NK-92 (cell line): ENCODE results near the gene HMGCS1.
"Not testable (repeated sequence)": the region's sequence is repeated elsewhere in the genome, so short reads cannot be mapped to it uniquely, and the experiment has no call there.

ENCODE experiments used
- DNase-seq: peaks from one replicate; lab custom pipeline; 2025; ENCODE audit not compliant: unreplicated experiment; lab: John Stamatoyannopoulos, UW

Gene HMGCS1

GRCh38 chr5:43279548-43280274 lies 33.5 kb downstream of the HMGCS1 start:
- no peak for DNase-seq

DNA sequence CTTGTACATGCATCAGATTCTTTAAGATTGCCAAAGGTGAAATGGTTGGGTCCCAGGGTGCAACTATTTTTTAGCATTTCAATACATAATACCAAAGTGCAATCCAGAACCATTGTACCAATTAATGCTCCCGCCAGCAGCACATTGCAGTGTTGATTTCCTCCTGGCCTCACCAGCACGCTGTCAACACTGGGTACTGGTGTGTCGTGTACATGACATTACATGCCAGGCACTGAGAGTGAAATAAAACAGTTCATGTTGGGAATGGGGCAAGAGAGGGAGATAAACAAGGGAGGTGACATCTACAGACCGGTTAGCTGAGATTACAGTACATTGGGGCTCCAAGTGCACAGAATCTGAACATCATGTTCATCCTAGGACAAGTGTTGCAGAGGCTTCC lies 37.8 kb downstream of the HMGCS1 start:
- no peak for DNase-seq

DNA sequence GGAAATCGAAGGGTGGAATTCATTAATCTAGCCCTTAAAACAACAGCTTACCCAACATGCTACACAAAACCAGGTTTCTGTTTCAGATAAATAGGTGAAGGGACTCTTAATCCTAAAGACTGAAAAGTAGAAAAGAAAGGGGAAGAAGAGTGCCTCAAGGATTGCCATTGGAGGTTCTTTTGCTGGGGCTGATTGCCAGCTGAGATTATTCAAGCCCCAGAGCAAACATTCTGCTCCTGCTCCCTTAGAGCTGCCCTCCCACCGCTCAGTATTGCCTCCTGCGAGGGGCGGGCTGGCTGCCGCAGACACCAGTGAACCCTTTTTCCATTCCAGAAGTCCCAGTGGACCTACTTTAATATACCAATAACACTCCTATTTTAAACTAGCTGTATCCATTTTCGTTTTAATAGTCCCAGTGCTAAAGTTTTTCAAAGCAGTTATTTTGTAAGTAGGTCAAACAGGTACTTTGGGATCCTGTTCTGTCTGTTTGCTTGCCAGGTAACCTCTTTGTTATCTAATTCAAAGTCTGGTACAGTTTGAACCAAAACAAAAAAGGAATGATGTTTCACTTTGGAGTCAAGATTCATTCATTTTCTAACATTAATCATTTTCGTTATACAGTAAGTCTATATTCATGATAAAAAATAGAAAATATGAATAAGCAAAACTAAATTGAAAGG lies 38.6 kb downstream of the HMGCS1 start:
- no peak for DNase-seq

- no peak for DNase-seq
Observed at GRCh38 chr5:43273552-43273951, 39.7 kb downstream of the HMGCS1 start.

GRCh38 chr5:43270645-43271044 lies 42.6 kb downstream of the HMGCS1 start:
- DNase-seq = no peak

- no peak for DNase-seq
Observed at GRCh38 chr5:43268188-43268820, 44.9 kb downstream of the HMGCS1 start.

GRCh38 chr5:43262269-43262668 lies 50.9 kb downstream of the HMGCS1 start:
- DNase-seq = not testable (repeated sequence)

- no peak for DNase-seq
Observed at GRCh38 chr5:43258116-43258515, 55.1 kb downstream of the HMGCS1 start.

DNA sequence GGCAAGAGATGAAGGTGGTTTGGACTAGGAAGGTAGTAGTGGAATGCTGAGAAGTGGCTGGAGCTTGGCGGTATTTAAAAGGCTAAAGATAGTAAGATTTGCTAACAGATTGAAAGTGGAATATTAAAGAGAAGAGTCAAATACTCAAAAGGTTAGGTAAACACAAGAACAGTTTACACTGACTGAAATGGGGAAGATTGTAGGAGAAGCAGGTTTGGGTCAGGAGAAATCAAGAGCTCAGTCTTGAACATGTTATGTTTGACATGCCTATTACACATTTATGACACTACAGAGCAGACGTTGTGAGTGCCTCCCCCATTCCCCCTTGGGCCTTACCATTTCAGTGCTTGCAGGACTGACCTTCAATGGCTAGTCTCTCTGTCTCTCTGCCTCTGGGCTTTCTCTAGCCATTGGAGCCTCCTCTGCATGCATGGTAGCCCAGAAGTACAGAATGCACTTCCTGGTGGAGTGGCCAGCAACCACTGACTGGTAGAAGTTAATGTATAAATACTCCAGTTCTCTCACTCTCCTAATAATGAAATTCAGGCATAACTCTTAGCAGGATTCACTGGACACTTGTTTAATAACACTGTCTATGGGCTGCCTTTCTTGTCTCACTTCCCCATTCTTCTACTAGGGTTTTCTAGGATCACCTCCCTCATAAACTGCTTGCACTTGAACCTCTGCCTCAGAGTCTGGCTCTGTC lies 56.8 kb downstream of the HMGCS1 start:
- no peak for DNase-seq

DNA sequence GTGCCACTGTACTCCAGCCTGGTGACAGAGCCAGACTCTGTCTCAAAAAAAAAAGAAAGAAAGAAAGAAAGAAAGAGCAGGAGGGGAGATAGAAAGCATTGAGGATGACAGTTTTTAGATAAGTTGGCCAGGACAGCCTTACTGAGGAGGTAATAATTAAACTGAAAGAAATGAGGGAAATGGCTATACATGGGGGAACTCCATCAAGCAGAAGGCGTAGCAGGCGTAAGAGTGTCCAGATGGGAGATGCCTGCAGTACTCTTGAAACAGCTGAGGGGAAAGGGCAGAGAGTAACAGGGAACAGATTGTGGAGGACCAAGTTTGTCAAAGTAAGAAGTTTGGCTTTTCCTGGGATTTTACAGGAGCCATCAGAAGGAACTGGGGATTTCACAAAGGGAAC lies 57.5 kb downstream of the HMGCS1 start:
- no peak for DNase-seq

DNA sequence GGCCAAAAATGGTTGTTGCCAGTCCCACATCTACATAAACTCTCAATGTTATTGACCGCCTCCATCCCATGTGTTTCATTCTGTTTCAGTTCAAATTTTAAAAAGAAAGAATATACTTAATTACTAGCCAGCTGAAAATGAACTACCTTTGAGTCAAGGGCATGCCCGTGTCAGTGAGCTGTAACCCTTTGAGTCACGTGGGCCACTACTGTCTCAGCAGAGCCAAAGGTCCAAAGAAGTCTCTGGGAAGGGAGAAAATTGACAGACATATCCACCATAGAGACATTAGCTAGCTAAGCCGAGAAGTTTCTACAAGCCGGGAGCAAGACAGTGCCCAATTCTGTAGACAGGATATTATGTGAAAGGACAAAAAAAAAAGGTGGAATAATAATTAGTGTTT lies 61.5 kb downstream of the HMGCS1 start:
- no peak for DNase-seq

GRCh38 chr5:43245724-43246385 lies 67.4 kb downstream of the HMGCS1 start:
- DNase-seq = no peak

- DNase-seq = no peak
Observed at GRCh38 chr5:43244823-43245565, 68.2 kb downstream of the HMGCS1 start.

- no peak for DNase-seq
Observed at GRCh38 chr5:43243270-43243669, 69.9 kb downstream of the HMGCS1 start.

GRCh38 chr5:43242196-43242595 lies 71.0 kb downstream of the HMGCS1 start:
- no peak for DNase-seq
